ENCODE measurements around the gene TGFBR3. TPM values are rescaled to one million over a fixed set of nuclear protein-coding genes. Genes with fewer than 3 reads are reported as not detected.

Gene TGFBR3
- total RNA-seq, 2 donors from 2014 or later = 60.8 to 62.4 TPM

DNA sequence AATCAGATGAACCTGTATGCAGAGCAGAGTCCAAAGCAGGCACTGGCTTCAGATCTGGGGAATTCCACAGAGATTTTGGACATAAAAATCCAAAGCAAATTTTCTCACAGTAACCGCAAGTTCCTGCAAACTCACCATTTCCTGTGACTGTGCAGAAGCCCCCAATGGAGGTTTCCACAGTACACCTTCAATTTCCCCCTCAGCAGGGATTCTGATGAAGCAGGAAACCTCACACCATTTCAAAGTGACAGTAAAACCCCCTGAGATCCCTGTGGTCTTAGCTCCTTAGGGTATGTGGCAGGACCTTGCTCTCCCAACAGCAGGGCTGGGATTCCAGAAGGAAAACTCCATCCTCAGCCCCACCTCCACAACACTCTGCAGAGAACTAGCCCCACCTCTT is 6.0 kb upstream of the TGFBR3 start:
- no peak overlapping the region for H3K27ac ChIP-seq
- H3K9me3 ChIP-seq = no peaks in the 10 kb centered on the region
- no peak for DNase-seq (ENCODE audit: low spot score)
- no peaks in the 10 kb centered on the region for H3K27me3 ChIP-seq (replicated peaks; ENCODE audit: insufficient read depth)
- no peak for ATAC-seq (ENCODE audit: insufficient number of reproducible peaks, low FRiP score, low read depth)
- TF ChIP-seq, protein P1, sequence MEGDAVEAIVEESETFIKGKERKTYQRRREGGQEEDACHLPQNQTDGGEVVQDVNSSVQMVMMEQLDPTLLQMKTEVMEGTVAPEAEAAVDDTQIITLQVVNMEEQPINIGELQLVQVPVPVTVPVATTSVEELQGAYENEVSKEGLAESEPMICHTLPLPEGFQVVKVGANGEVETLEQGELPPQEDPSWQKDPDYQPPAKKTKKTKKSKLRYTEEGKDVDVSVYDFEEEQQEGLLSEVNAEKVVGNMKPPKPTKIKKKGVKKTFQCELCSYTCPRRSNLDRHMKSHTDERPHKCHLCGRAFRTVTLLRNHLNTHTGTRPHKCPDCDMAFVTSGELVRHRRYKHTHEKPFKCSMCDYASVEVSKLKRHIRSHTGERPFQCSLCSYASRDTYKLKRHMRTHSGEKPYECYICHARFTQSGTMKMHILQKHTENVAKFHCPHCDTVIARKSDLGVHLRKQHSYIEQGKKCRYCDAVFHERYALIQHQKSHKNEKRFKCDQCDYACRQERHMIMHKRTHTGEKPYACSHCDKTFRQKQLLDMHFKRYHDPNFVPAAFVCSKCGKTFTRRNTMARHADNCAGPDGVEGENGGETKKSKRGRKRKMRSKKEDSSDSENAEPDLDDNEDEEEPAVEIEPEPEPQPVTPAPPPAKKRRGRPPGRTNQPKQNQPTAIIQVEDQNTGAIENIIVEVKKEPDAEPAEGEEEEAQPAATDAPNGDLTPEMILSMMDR (IDR thresholded peaks at IDR 0.05) = no peak
- no peak overlapping the region for H3K4me3 ChIP-seq
- peaks cover 7 to 9% of the 10 kb centered on the region in 2 donors for H3K4me1 ChIP-seq (ENCODE audit: control insufficient read depth in 1 of 2, low read depth in 2 of 2)
- no peaks in the 10 kb centered on the region for H3K36me3 ChIP-seq

DNA sequence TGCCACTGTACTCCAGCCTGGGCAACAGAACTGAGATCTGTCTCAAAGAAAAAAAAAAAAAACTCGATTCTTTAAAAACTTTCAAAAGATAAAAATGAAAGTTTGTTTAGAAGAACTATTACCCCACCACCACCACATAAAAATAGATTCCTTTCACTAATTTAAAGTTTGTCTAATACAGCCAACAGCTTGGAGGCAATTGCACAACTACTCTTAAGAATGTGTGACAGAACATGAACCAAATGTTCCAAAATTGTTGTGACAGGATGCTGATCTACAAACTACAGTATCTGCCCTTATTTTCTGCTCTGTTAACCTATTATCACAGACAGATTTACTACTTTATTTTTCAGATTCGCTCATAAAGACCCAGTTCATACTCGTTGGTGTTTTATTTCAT is 5.5 kb upstream of the TGFBR3 start:
- no peaks in the 10 kb centered on the region for H3K27me3 ChIP-seq (replicated peaks; ENCODE audit: insufficient read depth)
- no peak for DNase-seq (ENCODE audit: low spot score)
- no peaks in the 10 kb centered on the region for H3K36me3 ChIP-seq
- peaks cover 9 to 12% of the 10 kb centered on the region in 2 donors for H3K4me1 ChIP-seq (ENCODE audit: control insufficient read depth in 1 of 2, low read depth in 2 of 2)
- H3K4me3 ChIP-seq = no peak overlapping the region
- H3K27ac ChIP-seq = no peak overlapping the region
- TF ChIP-seq, protein P1 (IDR thresholded peaks at IDR 0.05) = no peak
- no peak for ATAC-seq (ENCODE audit: insufficient number of reproducible peaks, low FRiP score, low read depth)
- no peaks in the 10 kb centered on the region for H3K9me3 ChIP-seq

DNA sequence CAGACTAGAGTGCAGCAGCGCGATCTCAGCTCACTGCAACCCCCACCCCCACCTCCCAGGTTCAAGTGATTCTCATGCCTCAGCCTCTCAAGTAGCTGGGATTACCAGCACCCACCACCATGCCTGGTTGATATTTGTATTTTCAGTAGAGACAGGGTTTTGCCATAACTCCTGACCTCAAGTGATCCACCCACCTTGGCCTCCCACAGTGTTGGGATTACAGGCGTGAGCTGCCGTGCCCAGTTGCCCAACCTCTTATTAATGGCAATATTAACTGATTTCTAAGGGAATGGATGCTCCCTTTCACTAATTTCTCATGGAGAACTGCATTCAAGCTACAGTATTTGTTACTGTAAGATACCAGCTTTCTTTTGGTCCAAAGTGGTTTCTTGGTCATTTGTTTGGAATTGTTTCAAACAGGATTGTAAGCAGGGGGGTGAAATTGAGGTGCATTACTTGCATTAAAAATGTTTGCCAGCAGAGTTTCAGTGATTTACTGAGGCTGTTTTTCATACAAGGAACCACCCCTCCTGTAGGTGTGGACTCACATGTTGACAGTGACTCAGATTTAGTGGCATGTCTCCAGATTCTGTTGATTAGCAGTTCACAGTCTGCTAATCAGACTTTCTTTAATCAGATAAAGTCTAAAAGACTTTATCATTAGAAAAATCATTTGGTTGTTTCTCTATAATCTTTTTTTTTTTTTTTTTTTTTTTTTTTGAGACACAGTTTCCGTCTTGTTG is 3.9 kb upstream of the TGFBR3 start:
- Histone ChIP-seq H3K27me3 (replicated peaks; ENCODE audit: insufficient read depth) (no peaks in the 10 kb centered on the region), H3K27ac (no peak overlapping the region), H3K4me1 (ENCODE audit: control insufficient read depth in 1 of 2, low read depth in 2 of 2) (peaks cover 9 to 14% of the 10 kb centered on the region in 2 donors), H3K36me3 (no peaks in the 10 kb centered on the region), H3K4me3 (no peak overlapping the region), H3K9me3 (no peaks in the 10 kb centered on the region)
- TF ChIP-seq, protein P1 (IDR thresholded peaks at IDR 0.05) = no peak
- no peak for DNase-seq (ENCODE audit: low spot score)
- ATAC-seq (ENCODE audit: insufficient number of reproducible peaks, low FRiP score, low read depth) = no peak

DNA sequence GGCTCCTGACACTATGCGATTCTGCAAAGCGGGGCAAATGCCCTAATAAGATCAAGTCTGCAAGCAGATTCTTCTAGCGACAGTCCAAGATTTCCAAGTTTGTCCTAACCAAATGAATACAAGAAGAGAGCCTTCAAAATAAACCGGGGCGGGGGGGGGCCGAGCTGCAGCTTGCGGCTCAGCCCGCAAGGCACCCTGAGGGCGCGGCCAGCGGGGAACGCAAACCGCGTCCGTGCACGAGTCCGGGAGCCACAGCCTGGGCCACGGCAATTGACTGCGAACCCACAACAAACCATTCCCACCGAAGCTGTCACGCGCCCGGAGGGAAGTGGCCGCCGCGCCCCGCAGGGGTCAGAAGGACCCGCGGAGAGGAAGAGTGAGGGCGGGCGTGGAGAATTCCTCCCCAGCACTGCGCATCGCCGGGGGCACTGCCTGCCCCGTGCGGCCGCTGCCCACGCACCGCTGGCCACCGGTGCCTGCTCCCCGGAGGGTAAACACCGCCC is 687 bp downstream of the TGFBR3 start:
- peak overlapping the region; percentile 97 for H3K4me3 ChIP-seq
- H3K9me3 ChIP-seq = no peaks in the 10 kb centered on the region
- TF ChIP-seq, protein P1 (IDR thresholded peaks at IDR 0.05) = no peak
- H3K27me3 ChIP-seq (replicated peaks; ENCODE audit: insufficient read depth) = no peaks in the 10 kb centered on the region
- peak overlapping the region; percentile 73 to 88 for H3K27ac ChIP-seq
- peaks cover 17 to 27% of the 10 kb centered on the region in 2 donors for H3K4me1 ChIP-seq (ENCODE audit: control insufficient read depth in 1 of 2, low read depth in 2 of 2)
- ATAC-seq (ENCODE audit: insufficient number of reproducible peaks, low FRiP score, low read depth) (peak; percentile 14), DNase-seq (ENCODE audit: low spot score) (no peak)
- no peaks in the 10 kb centered on the region for H3K36me3 ChIP-seq

DNA sequence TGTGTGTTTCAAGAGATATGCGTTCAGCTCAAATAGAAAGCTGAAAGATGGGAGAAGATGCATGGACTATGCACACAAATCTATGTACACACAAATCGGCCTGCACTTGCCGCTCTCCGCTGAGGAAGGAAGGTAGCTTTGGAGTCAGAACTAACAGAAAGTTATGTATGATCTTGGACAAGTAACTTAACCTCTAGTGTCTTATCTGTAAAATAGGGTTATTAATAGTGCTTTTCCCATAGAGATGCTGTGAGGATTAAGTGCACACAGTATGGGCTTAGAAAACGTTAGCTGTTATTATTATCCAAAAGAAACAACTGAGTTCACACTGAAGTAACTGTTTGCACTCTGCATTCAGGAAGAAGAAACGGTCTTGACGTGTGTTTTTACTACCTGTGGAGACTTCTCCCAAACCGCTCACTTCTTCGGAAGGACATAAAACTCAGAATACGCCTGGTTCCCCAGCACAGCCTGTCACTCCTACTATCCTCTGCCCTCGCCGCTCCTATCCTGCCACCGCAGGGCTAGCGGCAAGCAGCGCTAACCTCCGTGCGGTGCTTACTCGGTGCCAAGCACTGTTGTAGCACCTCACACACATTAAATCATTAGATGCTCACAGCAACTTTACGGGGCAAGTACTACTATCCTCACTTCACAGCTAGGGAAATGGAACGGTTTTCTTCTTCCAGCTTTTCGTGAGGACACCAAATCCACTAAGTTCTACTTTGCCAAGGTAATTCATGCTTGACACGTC is 1.3 kb downstream of the TGFBR3 start:
- Histone ChIP-seq H3K27ac (peak overlapping the region; percentile 73 to 88), H3K4me3 (peak overlapping the region; percentile 97), H3K4me1 (ENCODE audit: control insufficient read depth in 1 of 2, low read depth in 2 of 2) (peaks cover 17 to 27% of the 10 kb centered on the region in 2 donors), H3K36me3 (no peaks in the 10 kb centered on the region), H3K27me3 (replicated peaks; ENCODE audit: insufficient read depth) (no peaks in the 10 kb centered on the region), H3K9me3 (no peaks in the 10 kb centered on the region)
- no peak for DNase-seq (ENCODE audit: low spot score)
- TF ChIP-seq, protein P1 (IDR thresholded peaks at IDR 0.05) = no peak
- ATAC-seq (ENCODE audit: insufficient number of reproducible peaks, low FRiP score, low read depth) = no peak
